OCI-LY1 (cell line): ENCODE data around the gene YIF1A.
A peak's percentile ranks its signal among the peaks of the same experiment; 100 is the strongest.

ENCODE experiments used
- H2AFZ ChIP-seq: fragments of 200-600 bp; sonication (generic), shearing (Covaris generic); 2 replicates; pipeline ENCODE4 v1.6.0; 2014; ENCODE audit warnings: antibody characterized with exemption, mild to moderate bottlenecking, low read length
- H3F3A ChIP-seq: fragments of 200-600 bp; sonication (generic), shearing (Covaris generic); 2 replicates; pipeline ENCODE4 v1.6.0; 2014; ENCODE audit warnings: mild to moderate bottlenecking, antibody characterized with exemption, low read length, moderate library complexity; ENCODE audit not compliant: insufficient read depth
- H3K27ac ChIP-seq: fragments of 200-600 bp; sonication (generic); 2 replicates; pipeline ENCODE4 v1.5.1; 2014; ENCODE audit warnings: low read length, mixed run types, mild to moderate bottlenecking, low read depth; ENCODE audit not compliant: poor library complexity, severe bottlenecking
- H3K27me3 ChIP-seq: fragments of 200-600 bp; sonication (generic); 2 replicates; pipeline ENCODE4 v1.6.0; 2014; ENCODE audit warnings: antibody characterized with exemption, mild to moderate bottlenecking, low read length, moderate library complexity; ENCODE audit not compliant: insufficient read depth
- H3K36me3 ChIP-seq: fragments of 200-600 bp; sonication (generic); 2 replicates; pipeline ENCODE4 v1.6.1; 2014; ENCODE audit warnings: mild to moderate bottlenecking, antibody characterized with exemption, low read length, moderate library complexity, mixed read lengths; ENCODE audit not compliant: insufficient read depth
- H3K4me1 ChIP-seq: fragments of 200-600 bp; sonication (generic); 2 replicates; pipeline ENCODE4 v1.5.1; 2014; ENCODE audit warnings: mild to moderate bottlenecking, low read length, moderate library complexity; ENCODE audit not compliant: insufficient read depth, severe bottlenecking
- H3K4me2 ChIP-seq: fragments of 200-600 bp; sonication (generic), shearing (Covaris generic); 2 replicates; pipeline ENCODE4 v1.6.1; 2014; ENCODE audit warnings: low read length
- H3K4me3 ChIP-seq: fragments of 200-600 bp; sonication (generic); 2 replicates; pipeline ENCODE4 v1.5.1; 2014; ENCODE audit warnings: low read length, low read depth, mild to moderate bottlenecking, mixed read lengths; ENCODE audit not compliant: poor library complexity, severe bottlenecking
- H3K79me2 ChIP-seq: fragments of 200-600 bp; shearing (Covaris generic); 2 replicates; pipeline ENCODE4 v1.6.1; 2016; ENCODE audit warnings: mixed run types, low read length, mixed read lengths; ENCODE audit not compliant: insufficient read depth
- H3K9ac ChIP-seq: fragments of 200-600 bp; sonication (generic), shearing (Covaris generic); 2 replicates; pipeline ENCODE4 v1.6.1; 2014; ENCODE audit warnings: mild to moderate bottlenecking, low read length, mixed read lengths
- H3K9me2 ChIP-seq: fragments of 200-600 bp; sonication (generic), shearing (Covaris generic); 2 replicates; pipeline ENCODE4 v1.6.1; 2014; ENCODE audit warnings: low read depth, mild to moderate bottlenecking, low read length, mixed read lengths
- H3K9me3 ChIP-seq: fragments of 200-600 bp; shearing (Covaris generic); 2 replicates; pipeline ENCODE4 v1.6.1; 2014; ENCODE audit warnings: low read length, mixed read lengths
- H4K20me1 ChIP-seq: fragments of 200-600 bp; sonication (generic), shearing (Covaris generic); 2 replicates; pipeline ENCODE4 v1.6.0; 2016; ENCODE audit warnings: mild to moderate bottlenecking, low read length; ENCODE audit not compliant: insufficient read depth
- EZH2 ChIP-seq: fragments of 200-600 bp; sonication (generic), shearing (Covaris generic); IDR thresholded peaks from 2 replicates; pipeline ENCODE4 v1.8.0; 2017; ENCODE audit warnings: borderline replicate concordance, mixed run types, mild to moderate bottlenecking, antibody characterized with exemption, low read length, moderate library complexity, mixed read lengths
- TF ChIP-seq, protein P1 (sequence below): fragments of 200-600 bp; sonication (generic), shearing (Covaris generic); IDR thresholded peaks from 2 replicates; pipeline ENCODE4 v1.5.1; 2017; ENCODE audit warnings: mild to moderate bottlenecking, antibody characterized with exemption, low read length, moderate library complexity, mixed read lengths

Gene YIF1A

DNA sequence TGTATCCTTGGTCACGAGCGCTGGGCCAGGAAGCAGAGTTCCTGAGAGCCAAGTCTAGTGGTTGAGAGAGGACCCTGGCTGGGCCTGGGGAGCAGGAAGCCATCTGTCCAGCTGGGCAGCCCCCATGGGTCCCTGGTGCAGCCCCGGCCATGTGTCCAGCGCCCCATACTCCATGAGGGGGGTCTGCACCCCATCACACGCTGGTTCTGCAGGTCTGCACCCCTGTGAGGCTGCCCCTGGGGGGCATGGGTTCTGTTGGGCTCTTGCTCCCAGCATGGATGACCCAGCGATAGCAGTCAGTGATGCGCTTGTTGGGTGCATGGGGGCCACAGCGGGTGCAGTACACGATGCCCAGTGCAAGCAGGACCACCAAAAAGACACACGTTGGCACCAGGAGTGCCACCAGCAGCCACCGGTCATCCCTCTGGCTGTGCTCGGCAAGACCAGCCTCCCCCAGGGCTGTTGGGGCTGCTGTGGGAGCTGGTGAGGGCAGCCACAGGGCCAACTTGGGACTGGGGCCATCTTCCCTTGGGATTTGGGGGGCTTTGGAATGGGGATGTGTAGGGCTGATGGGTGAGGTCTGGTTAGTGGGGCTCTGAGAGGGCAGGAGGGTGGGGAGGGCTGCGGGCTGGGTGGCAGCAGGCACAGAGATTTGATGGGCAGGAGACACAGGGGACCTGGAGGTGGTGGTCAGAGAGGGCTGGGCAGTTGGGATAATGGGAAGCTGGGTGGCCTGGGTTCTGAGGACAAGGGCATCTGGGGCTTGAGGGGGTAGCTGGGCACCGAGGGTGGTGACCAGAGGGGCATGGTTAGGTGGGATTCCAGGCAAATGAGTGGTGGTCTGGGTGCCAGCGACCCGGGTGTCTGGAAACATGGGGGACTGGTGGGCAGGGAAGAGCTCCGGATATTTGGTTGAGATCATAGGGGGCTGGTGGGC is 25.9 kb upstream of the YIF1A start:
- Histone ChIP-seq H3K4me1 (peaks cover 40% of the 10 kb centered on the region), H3K9ac (no peak overlapping the region)
- TF ChIP-seq, protein P1, sequence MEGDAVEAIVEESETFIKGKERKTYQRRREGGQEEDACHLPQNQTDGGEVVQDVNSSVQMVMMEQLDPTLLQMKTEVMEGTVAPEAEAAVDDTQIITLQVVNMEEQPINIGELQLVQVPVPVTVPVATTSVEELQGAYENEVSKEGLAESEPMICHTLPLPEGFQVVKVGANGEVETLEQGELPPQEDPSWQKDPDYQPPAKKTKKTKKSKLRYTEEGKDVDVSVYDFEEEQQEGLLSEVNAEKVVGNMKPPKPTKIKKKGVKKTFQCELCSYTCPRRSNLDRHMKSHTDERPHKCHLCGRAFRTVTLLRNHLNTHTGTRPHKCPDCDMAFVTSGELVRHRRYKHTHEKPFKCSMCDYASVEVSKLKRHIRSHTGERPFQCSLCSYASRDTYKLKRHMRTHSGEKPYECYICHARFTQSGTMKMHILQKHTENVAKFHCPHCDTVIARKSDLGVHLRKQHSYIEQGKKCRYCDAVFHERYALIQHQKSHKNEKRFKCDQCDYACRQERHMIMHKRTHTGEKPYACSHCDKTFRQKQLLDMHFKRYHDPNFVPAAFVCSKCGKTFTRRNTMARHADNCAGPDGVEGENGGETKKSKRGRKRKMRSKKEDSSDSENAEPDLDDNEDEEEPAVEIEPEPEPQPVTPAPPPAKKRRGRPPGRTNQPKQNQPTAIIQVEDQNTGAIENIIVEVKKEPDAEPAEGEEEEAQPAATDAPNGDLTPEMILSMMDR: no peak

GRCh38 chr11:66314186-66314501 is 25.2 kb upstream of the YIF1A start:
- H3K9ac ChIP-seq: no peak overlapping the region
- no peak for TF ChIP-seq EZH2
- TF ChIP-seq, protein P1: no peak
- H3K27me3 ChIP-seq: no peaks in the 10 kb centered on the region
- H3K9me2 ChIP-seq: no peaks in the 10 kb centered on the region
- H3K4me1 ChIP-seq: peaks cover 40% of the 10 kb centered on the region
- H3K9me3 ChIP-seq: no peaks in the 10 kb centered on the region
- no peak overlapping the region for H3K27ac ChIP-seq
- no peaks in the 10 kb centered on the region for H3K36me3 ChIP-seq
- H3K4me3 ChIP-seq: no peak overlapping the region
- H3K79me2 ChIP-seq: no peaks in the 10 kb centered on the region
- no peaks in the 10 kb centered on the region for H4K20me1 ChIP-seq
- no peak overlapping the region for H2AFZ ChIP-seq
- no peak overlapping the region for H3K4me2 ChIP-seq
- H3F3A ChIP-seq: no peaks in the 10 kb centered on the region

More for the DNA sequence above, 25.9 kb upstream of the YIF1A start:
- Histone ChIP-seq H3K79me2 (no peaks in the 10 kb centered on the region), H3K4me2 (no peak overlapping the region), H2AFZ (no peak overlapping the region), H3K9me2 (no peaks in the 10 kb centered on the region), H3F3A (no peaks in the 10 kb centered on the region), H3K27ac (no peak overlapping the region), H3K27me3 (no peaks in the 10 kb centered on the region), H3K4me3 (no peak overlapping the region), H4K20me1 (no peaks in the 10 kb centered on the region), H3K9me3 (no peaks in the 10 kb centered on the region), H3K36me3 (no peaks in the 10 kb centered on the region)

- no peak for TF ChIP-seq EZH2
- TF ChIP-seq, protein P1: no peak
- Histone ChIP-seq H3K9me2 (no peaks in the 10 kb centered on the region), H3K36me3 (no peaks in the 10 kb centered on the region), H3K9ac (peak overlapping the region; percentile 44; the same call in 1 of the 2 replicates), H3F3A (no peaks in the 10 kb centered on the region), H2AFZ (no peak overlapping the region), H3K27me3 (no peaks in the 10 kb centered on the region), H3K4me2 (peak overlapping the region; percentile 73), H3K4me3 (peak overlapping the region; percentile 52), H3K4me1 (peaks cover 35% of the 10 kb centered on the region), H3K27ac (no peak overlapping the region), H4K20me1 (no peaks in the 10 kb centered on the region), H3K79me2 (no peaks in the 10 kb centered on the region), H3K9me3 (no peaks in the 10 kb centered on the region)
These were observed 24.6 kb upstream of the YIF1A start for GRCh38 chr11:66313321-66314185.
